GM12891 (cell line): ENCODE measurements around the gene TREML1.

Experiments
- POLR2AphosphoS5 ChIP-seq: IDR thresholded peaks from 2 replicates; pipeline ENCODE4 v1.6.1; 2011; ENCODE audit warnings: low read depth, low read length, control low read depth
- TAF1 ChIP-seq: IDR thresholded peaks from 2 replicates; pipeline ENCODE4 v1.6.1; 2011; ENCODE audit warnings: low read depth, low read length, control low read depth

DNA sequence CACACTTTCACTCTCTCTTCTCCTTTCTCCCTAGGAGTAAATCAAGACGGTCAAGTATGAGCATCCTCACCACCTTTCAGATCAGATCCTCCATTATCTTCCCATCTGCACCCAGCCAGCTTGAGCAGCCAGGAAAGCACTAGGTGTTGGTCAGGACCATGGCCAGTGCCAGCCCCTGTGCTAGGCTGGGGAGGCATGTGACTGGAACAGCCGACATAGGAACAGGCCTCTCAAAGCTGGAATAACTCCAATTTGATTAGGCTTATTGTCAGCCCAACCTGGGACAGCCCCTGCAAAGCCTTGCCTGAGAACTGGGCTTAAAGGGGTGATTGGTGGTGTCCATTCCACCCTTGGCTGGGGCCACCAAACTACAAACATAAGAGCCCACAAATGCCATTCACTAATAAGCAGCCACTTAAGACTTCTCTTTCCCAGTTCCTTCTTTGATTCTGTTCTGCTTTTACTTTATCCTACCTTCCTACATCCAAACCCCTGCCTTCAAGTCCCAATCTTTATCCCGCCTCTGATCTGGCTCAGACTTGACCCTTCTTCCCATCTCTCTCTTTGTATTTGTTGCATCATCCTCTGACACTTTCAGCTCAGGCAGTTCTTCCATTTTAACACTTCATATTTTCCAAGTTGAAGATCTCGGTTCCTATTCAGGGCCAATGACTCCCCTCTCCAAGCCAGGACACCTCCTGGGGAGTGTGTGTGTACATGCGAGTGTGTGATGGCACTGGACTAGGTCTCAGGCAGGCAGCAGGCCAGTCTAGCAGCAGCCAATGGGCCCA, 13.2 kb upstream of the TREML1 start:
- TF ChIP-seq POLR2AphosphoS5 (no peak), TAF1 (no peak)
